ENCODE data around the gene REN. TPM values are rescaled to one million over a fixed set of nuclear protein-coding genes. Genes with fewer than 3 reads are reported as not detected.

Gene REN
- total RNA-seq, 3 donors from 2014 or later, result 0.26 to 0.87 TPM; not detected in 1

- Histone ChIP-seq H3K9me3 (no peaks in the 10 kb centered on the region), H3K4me1 (ENCODE audit: low read depth) (peaks cover 9% of the 10 kb centered on the region), H3K36me3 (ENCODE audit: low read depth) (no peaks in the 10 kb centered on the region), H3K4me3 (no peak overlapping the region)
- ATAC-seq (no peak), DNase-seq (peak in 1 of 3 donors; percentile 6)
- intact Hi-C loops (cut with DNase I, micrococcal nuclease), result no loop called here
- no peak for TF ChIP-seq CTCF (IDR thresholded peaks at IDR 0.05)
These were observed 17.0 kb downstream of the REN start for GRCh38 chr1:204149107-204149506.

- H3K4me3 ChIP-seq, result no peak overlapping the region
- intact Hi-C loops (cut with DNase I, micrococcal nuclease), result no loop called here
- TF ChIP-seq CTCF (IDR thresholded peaks at IDR 0.05), result no peak
- H3K9me3 ChIP-seq, result no peaks in the 10 kb centered on the region
- H3K4me1 ChIP-seq (ENCODE audit: low read depth), result peaks cover 9% of the 10 kb centered on the region
- peak in 1 of 3 donors; percentile 6 for DNase-seq
- H3K36me3 ChIP-seq (ENCODE audit: low read depth), result no peaks in the 10 kb centered on the region
- no peak for ATAC-seq
These were observed 18.4 kb downstream of the REN start for GRCh38 chr1:204147406-204148383.

- Histone ChIP-seq H3K4me3 (no peak overlapping the region), H3K4me1 (ENCODE audit: low read depth) (peaks cover 9% of the 10 kb centered on the region), H3K36me3 (ENCODE audit: low read depth) (no peaks in the 10 kb centered on the region), H3K9me3 (no peaks in the 10 kb centered on the region)
- ATAC-seq (no peak), DNase-seq (peak in 1 of 3 donors; percentile 7)
- intact Hi-C loops (cut with DNase I, micrococcal nuclease), result no loop called here
- no peak for TF ChIP-seq CTCF (IDR thresholded peaks at IDR 0.05)
These were observed 19.2 kb downstream of the REN start for GRCh38 chr1:204146965-204147364.

- no peak for TF ChIP-seq CTCF (IDR thresholded peaks at IDR 0.05)
- intact Hi-C loops (cut with DNase I, micrococcal nuclease), result no loop called here
- Histone ChIP-seq H3K36me3 (ENCODE audit: low read depth) (no peaks in the 10 kb centered on the region), H3K9me3 (no peaks in the 10 kb centered on the region), H3K4me3 (no peak overlapping the region), H3K4me1 (ENCODE audit: low read depth) (peaks cover 5% of the 10 kb centered on the region)
- DNase-seq (no peak), ATAC-seq (no peak)
These were observed 19.8 kb downstream of the REN start for GRCh38 chr1:204146309-204146708.

GRCh38 chr1:204145033-204145504 is 21.1 kb downstream of the REN start:
- H3K36me3 ChIP-seq (ENCODE audit: low read depth), result no peaks in the 10 kb centered on the region
- TF ChIP-seq CTCF (IDR thresholded peaks at IDR 0.05), result no peak
- no peaks in the 10 kb centered on the region for H3K9me3 ChIP-seq
- DNase-seq (peak in 1 of 3 donors; percentile 4), ATAC-seq (no peak)
- no peak overlapping the region for H3K4me3 ChIP-seq
- intact Hi-C loops (cut with DNase I, micrococcal nuclease), result no loop called here
- no peaks in the 10 kb centered on the region for H3K4me1 ChIP-seq (ENCODE audit: low read depth)
